AG04449 (cell line): ENCODE measurements around the gene GRHL3.

Source experiments
- CTCF ChIA-PET: fragments of 350-600 bp; formaldehyde crosslinking; extraction: SDS; loops from one replicate; lab custom pipeline; 2021; ENCODE audit warnings: antibody characterized with exemption; lab: Yijun Ruan, JAX
- POLR2A ChIA-PET: fragments of 400-600, 350-600 bp; formaldehyde crosslinking; extraction: SDS; loops from one replicate; lab custom pipeline; 2020; ENCODE audit warnings: antibody characterized with exemption, inconsistent platforms; lab: Yijun Ruan, JAX
- DNase-seq: peaks from one replicate; pipeline ENCODE4 v3.0.0-alpha.2; 2010; ENCODE audit warnings: low read depth, low spot score
- H3K4me3 ChIP-seq: 2 replicates; pipeline ENCODE4 v1.5.1; 2011; ENCODE audit warnings: low read depth, mild to moderate bottlenecking, control low read depth, low read length
- TF ChIP-seq, protein P1 (sequence below): IDR thresholded peaks from one replicate; pipeline ENCODE4 v1.5.1; 2011; ENCODE audit warnings: mild to moderate bottlenecking, moderate library complexity, low read length, control low read depth, inconsistent platforms; ENCODE audit not compliant: insufficient read depth; ENCODE audit errors: missing control alignments

The GRHL3 gene

DNA sequence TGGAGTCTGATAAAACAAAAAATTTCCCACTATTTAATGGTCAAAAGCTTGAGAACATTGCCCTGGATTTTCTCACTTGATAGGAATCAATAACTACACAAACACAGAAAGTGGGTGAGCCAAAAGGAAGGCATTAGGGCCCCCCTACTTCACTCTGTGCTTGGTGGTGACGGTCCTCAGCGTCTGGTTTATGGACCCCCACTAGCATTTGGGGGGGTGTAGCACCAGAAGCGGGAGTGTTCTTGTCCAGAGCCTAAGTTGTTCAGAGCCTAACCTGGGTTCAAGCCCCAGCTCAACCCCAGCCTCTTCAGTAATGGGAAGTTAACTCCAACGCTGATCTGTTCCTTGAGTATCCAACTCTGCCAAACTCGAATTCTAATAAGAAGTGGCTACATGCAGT, 61.4 kb downstream of the GRHL3 start:
- TF ChIP-seq, protein P1, sequence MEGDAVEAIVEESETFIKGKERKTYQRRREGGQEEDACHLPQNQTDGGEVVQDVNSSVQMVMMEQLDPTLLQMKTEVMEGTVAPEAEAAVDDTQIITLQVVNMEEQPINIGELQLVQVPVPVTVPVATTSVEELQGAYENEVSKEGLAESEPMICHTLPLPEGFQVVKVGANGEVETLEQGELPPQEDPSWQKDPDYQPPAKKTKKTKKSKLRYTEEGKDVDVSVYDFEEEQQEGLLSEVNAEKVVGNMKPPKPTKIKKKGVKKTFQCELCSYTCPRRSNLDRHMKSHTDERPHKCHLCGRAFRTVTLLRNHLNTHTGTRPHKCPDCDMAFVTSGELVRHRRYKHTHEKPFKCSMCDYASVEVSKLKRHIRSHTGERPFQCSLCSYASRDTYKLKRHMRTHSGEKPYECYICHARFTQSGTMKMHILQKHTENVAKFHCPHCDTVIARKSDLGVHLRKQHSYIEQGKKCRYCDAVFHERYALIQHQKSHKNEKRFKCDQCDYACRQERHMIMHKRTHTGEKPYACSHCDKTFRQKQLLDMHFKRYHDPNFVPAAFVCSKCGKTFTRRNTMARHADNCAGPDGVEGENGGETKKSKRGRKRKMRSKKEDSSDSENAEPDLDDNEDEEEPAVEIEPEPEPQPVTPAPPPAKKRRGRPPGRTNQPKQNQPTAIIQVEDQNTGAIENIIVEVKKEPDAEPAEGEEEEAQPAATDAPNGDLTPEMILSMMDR = no peak
- no peak for DNase-seq
- no peak overlapping the region for H3K4me3 ChIP-seq
- POLR2A ChIA-PET = no interaction called here
- CTCF ChIA-PET = interaction anchor here (1.4 to 7.5 kb wide), 5 partner anchors 9 to 231 kb away, joined by 3 to 69 read pairs (median 37); no protein-coding TSS in a partner anchor

DNA sequence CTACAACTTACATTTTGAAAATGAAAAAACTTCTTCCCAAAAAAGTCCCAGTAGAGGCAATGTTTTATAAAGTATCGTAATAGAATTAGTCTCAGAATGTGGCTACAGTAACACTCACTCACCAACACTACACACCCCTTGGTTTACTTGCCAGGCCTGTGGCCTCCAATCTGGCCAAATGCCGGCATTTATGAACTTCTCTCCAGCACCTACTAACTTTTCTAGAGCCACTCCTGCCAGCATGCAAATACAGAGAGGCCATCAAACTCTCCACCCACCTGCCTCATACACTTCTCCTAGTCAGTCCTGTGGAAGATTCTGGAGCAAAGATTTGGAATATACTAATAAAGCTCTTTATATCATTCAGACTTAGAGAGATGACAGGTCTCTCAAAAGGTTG, 62.1 kb downstream of the GRHL3 start:
- TF ChIP-seq, protein P1 = no peak
- H3K4me3 ChIP-seq = no peak overlapping the region
- ChIA-PET CTCF (interaction anchor here (5.7 to 7.5 kb wide), 3 partner anchors 12 to 182 kb away, joined by 37 to 69 read pairs (median 40); no protein-coding TSS in a partner anchor), POLR2A (no interaction called here)
- DNase-seq = no peak

DNA sequence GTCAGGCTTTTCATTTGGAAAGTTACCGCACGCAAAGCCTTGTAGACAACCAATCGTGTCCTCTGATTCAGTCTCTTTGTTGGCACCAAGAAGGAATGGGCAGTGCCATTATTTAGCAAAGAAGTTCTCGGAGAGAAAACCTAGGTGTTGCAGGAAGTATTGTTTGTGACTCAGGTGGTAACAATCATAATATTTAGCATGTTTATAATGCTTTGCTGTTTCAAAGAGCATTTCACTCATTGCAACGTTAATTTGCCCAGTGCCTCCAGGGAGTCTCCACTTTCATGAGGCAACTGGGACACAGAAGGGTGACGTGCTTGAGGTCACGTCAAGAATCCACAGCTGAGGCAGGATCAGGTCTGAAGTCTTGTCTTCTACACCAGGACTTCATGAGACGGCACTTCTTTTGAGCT, 63.0 kb downstream of the GRHL3 start:
- ChIA-PET CTCF (interaction anchor here (0.8 to 7.5 kb wide), 4 partner anchors 11 to 183 kb away, joined by 4 to 69 read pairs (median 38); no protein-coding TSS in a partner anchor), POLR2A (no interaction called here)
- TF ChIP-seq, protein P1 = no peak
- H3K4me3 ChIP-seq = no peak overlapping the region
- DNase-seq = no peak

DNA sequence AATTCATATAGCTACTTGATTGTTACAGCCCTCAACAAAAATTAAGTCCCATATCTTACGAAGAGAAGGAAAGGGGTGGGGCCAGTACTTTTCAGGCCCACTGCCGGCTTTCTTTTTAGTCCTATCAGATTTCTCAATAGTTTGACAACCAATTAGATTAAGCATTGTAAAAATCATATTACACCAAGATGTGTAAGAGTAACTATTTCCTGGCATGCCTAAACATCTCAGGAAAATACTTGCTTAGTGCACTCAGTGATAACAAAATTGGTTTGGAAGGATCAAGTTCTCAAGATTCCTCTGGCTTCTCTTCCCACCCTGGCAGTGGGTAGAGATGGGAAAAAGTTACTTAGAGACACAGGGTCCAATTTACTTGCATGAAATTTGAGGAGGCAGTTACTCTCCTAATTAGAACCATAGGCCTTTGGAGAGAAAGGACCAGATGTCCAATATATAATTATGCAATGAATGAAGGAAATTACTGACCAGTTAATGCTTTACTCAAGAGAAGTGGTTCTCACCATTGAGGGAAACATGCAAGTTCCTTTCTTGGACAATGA, 64.3 kb downstream of the GRHL3 start:
- CTCF ChIA-PET = interaction anchor here (0.9 to 7.5 kb wide), 8 partner anchors 9 to 195 kb away, joined by 3 to 166 read pairs (median 22); no protein-coding TSS in a partner anchor
- POLR2A ChIA-PET = no interaction called here
- no peak overlapping the region for H3K4me3 ChIP-seq
- TF ChIP-seq, protein P1 = no peak
- DNase-seq = no peak

GRCh38 chr1:24384251-24385090, 65.3 kb downstream of the GRHL3 start:
- ChIA-PET CTCF (interaction anchor here (1.1 to 6.0 kb wide), 10 partner anchors 8 to 252 kb away, joined by 4 to 166 read pairs (median 6); no protein-coding TSS in a partner anchor), POLR2A (interaction anchor here (0.6 kb wide), 1 partner anchor 63 kb away, joined by 3 read pairs; no protein-coding TSS in a partner anchor)
- DNase-seq = no peak
- no peak overlapping the region for H3K4me3 ChIP-seq
- TF ChIP-seq, protein P1 = no peak
